Keratinocyte (primary cell): ENCODE data around the gene GIT2. TPM values are rescaled to one million over a fixed set of nuclear protein-coding genes. Genes with fewer than 3 reads are reported as not detected.

ENCODE experiments used
- DNase-seq: peaks from one replicate; pipeline ENCODE4 v3.0.0-alpha.2; 2011; ENCODE audit warnings: low read depth, missing footprints, low spot score
- FAIRE-seq: peaks from 2 replicates; lab custom pipeline; 2011; peaks lifted over from hg19 to GRCh38; lab: Jason Lieb, UNC
- H2AFZ ChIP-seq: 2 replicates; pipeline ENCODE4 v1.6.0; 2012; ENCODE audit warnings: low read length, control low read depth, inconsistent platforms; ENCODE audit not compliant: control insufficient read depth
- H3K27ac ChIP-seq: 2 replicates; pipeline ENCODE4 v1.5.1; 2011; ENCODE audit warnings: low read length; ENCODE audit not compliant: control insufficient read depth, insufficient read depth
- H3K27me3 ChIP-seq: 3 replicates; pipeline ENCODE4 v1.6.0; 2011; ENCODE audit warnings: low read length; ENCODE audit not compliant: control insufficient read depth, insufficient read depth; ENCODE audit errors: extremely low read depth
- H3K36me3 ChIP-seq, 2 experiments: 2 replicates in 1 of 2; 3 replicates in 1 of 2; pipeline ENCODE4 v1.5.1; 2011; ENCODE audit warnings: low read length in 2 of 2, mild to moderate bottlenecking in 1 of 2; ENCODE audit not compliant: control insufficient read depth in 2 of 2, insufficient read depth in 2 of 2; ENCODE audit errors: extremely low read depth in 1 of 2
- H3K4me1 ChIP-seq: 3 replicates; pipeline ENCODE4 v1.5.1; 2011; ENCODE audit warnings: low read length; ENCODE audit not compliant: control insufficient read depth, insufficient read depth; ENCODE audit errors: extremely low read depth
- H3K4me2 ChIP-seq: 3 replicates; pipeline ENCODE4 v1.6.0; 2011; ENCODE audit warnings: low read depth, low read length; ENCODE audit not compliant: control insufficient read depth, insufficient read depth; ENCODE audit errors: extremely low read depth
- H3K4me3 ChIP-seq, 3 experiments: fragments of 200-600 bp in 1 of 3; sonication (generic) in 1 of 3; 2 replicates in 2 of 3; 3 replicates in 1 of 3; pipeline ENCODE4 v1.5.1; 2011 to 2016; ENCODE audit warnings: low read length in 3 of 3, mild to moderate bottlenecking in 3 of 3, control low read depth in 2 of 3, inconsistent platforms in 1 of 3, low read depth in 1 of 3, mixed read lengths in 1 of 3, mixed run types in 1 of 3, moderate library complexity in 1 of 3; ENCODE audit not compliant: control insufficient read depth in 2 of 3, insufficient read depth in 2 of 3; ENCODE audit errors: extremely low read depth in 1 of 3
- H3K79me2 ChIP-seq: 2 replicates; pipeline ENCODE4 v1.6.0; 2012; ENCODE audit warnings: low read length; ENCODE audit not compliant: control insufficient read depth, insufficient read depth
- H3K9ac ChIP-seq: 3 replicates; pipeline ENCODE4 v1.6.0; 2011; ENCODE audit warnings: low read length; ENCODE audit not compliant: control insufficient read depth, insufficient read depth; ENCODE audit errors: extremely low read depth
- H3K9me1 ChIP-seq: 3 replicates; pipeline ENCODE4 v1.6.0; 2011; ENCODE audit warnings: low read length; ENCODE audit not compliant: control insufficient read depth, insufficient read depth; ENCODE audit errors: extremely low read depth
- H3K9me3 ChIP-seq: 2 replicates; pipeline ENCODE4 v1.5.1; 2012; ENCODE audit warnings: low read depth, low read length; ENCODE audit not compliant: control insufficient read depth
- H4K20me1 ChIP-seq: 3 replicates; pipeline ENCODE4 v1.6.0; 2011; ENCODE audit warnings: low read length; ENCODE audit not compliant: control insufficient read depth, insufficient read depth; ENCODE audit errors: extremely low read depth
- EZH2 ChIP-seq: IDR thresholded peaks from one replicate; pipeline ENCODE4 v1.6.1; 2012; ENCODE audit warnings: inconsistent platforms, mild to moderate bottlenecking, low read length, moderate library complexity
- dilution Hi-C: fragments of 300-500 bp; cut with MboI; formaldehyde crosslinking; loops from one replicate; pipeline ENCODE4 v1.7.0; 2020; ENCODE audit warnings: low sequenced_read_pairs; ENCODE audit not compliant: extremely low pct_ligation_motif_present
- polyA plus RNA-seq, 5 experiments: library from polyadenylated mRNA; depleted of rRNA in 3 of 5; stranded (reverse) in 3 of 5; stranded (forward) in 1 of 5; unstranded in 1 of 5; fragments of >200 nt; gene quantifications; 1 replicate in 1 of 5; 2 replicates in 3 of 5; 3 replicates in 1 of 5; pipeline versions ENCODE4 v1.2.1 to v1.2.3, GENCODE V29; 2011 to 2012; ENCODE audit warnings: missing spikeins in 2 of 5, low read depth in 1 of 5, low replicate concordance in 1 of 5
- TF ChIP-seq, protein P1 (sequence below), 3 experiments: IDR thresholded peaks in 1 of 3; conservative IDR thresholded peaks in 1 of 3; optimal IDR thresholded peaks in 1 of 3; 2 replicates in 2 of 3; 3 replicates in 1 of 3; pipeline versions ENCODE3 to v1.5.1; 2011; ENCODE audit warnings: low read length in 3 of 3, mild to moderate bottlenecking in 3 of 3, moderate library complexity in 2 of 3, control low read depth in 1 of 3, inconsistent platforms in 1 of 3; ENCODE audit not compliant: insufficient read depth in 2 of 3; ENCODE audit errors: extremely low read depth in 1 of 3

Gene GIT2
- polyA plus RNA-seq, 1 donor (not counting 4 experiments of a cell fraction or from before 2014, with no cell fraction given) = 25.9 TPM

DNA sequence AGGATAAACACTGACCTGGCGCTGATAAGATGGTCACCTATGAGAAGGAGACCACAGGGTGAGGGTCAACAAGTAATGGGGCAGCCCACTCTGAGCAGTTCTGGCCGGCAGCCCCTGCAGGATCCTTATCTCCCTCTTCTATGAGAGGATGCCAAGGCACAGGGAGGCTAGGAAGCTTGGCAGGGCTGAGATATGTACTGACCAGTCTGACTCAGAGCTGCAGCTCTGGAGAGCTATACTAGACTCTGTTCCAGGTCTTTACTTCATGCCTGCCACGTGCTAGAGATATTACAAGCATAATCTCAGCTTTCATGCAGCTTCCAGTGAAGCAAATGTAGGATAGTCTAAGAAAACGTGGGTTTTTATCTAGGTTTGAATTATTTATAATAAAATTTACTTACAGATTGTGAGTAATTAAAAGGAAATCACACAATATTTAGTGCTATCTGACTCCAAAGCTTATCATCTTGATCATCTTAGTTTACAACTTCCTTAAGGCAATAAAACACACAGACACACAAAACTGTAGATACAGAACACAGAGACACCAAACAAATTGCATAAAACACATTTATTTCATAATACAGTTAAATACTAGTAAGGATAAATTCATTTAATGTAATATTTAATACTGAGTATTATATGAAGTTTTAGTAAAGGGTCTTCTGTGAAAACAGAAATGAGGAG is 32.3 kb downstream of the GIT2 start:
- Histone ChIP-seq H3K4me3 (no peak overlapping the region), H4K20me1 (no peaks in the 10 kb centered on the region), H2AFZ (no peak overlapping the region), H3K9me3 (no peaks in the 10 kb centered on the region), H3K36me3 (peaks cover 11 to 31% of the 10 kb centered on the region in 2 experiments), H3K4me1 (no peaks in the 10 kb centered on the region), H3K27me3 (no peaks in the 10 kb centered on the region), H3K27ac (no peak overlapping the region), H3K4me2 (no peak overlapping the region), H3K9ac (no peak overlapping the region), H3K9me1 (no peaks in the 10 kb centered on the region), H3K79me2 (no peaks in the 10 kb centered on the region)
- DNase-seq = no peak
- dilution Hi-C loops = no loop called here
- no peak for FAIRE-seq
- TF ChIP-seq, protein P1, sequence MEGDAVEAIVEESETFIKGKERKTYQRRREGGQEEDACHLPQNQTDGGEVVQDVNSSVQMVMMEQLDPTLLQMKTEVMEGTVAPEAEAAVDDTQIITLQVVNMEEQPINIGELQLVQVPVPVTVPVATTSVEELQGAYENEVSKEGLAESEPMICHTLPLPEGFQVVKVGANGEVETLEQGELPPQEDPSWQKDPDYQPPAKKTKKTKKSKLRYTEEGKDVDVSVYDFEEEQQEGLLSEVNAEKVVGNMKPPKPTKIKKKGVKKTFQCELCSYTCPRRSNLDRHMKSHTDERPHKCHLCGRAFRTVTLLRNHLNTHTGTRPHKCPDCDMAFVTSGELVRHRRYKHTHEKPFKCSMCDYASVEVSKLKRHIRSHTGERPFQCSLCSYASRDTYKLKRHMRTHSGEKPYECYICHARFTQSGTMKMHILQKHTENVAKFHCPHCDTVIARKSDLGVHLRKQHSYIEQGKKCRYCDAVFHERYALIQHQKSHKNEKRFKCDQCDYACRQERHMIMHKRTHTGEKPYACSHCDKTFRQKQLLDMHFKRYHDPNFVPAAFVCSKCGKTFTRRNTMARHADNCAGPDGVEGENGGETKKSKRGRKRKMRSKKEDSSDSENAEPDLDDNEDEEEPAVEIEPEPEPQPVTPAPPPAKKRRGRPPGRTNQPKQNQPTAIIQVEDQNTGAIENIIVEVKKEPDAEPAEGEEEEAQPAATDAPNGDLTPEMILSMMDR (optimal IDR thresholded peaks at IDR 0.05 in 1 of 3, IDR thresholded peaks at IDR 0.05 in 1 of 3, conservative IDR thresholded peaks at IDR 0.05 in 1 of 3; ENCODE audit: extremely low read depth in 1 of 3, insufficient read depth in 2 of 3, low read length in 3 of 3) = no peak
- no peak for TF ChIP-seq EZH2

DNA sequence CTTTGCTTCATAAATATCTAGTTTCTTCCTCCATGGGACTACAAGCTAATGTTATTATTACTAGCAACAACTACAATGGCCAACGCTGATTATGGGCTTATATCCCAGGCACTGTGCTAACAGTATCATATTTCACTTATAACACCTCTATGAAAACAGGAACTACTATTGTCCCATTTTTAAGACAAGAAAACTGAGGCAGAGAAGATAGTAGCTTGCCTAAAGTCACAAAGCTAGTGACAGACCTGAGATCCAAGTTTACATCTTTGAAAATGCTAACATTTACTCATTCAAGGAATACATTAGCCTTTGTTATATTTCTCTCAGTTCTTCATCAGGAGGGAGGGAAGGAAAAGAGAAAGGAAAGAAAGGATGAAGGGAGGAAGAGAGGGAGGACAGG is 32.8 kb downstream of the GIT2 start:
- Histone ChIP-seq H3K4me2 (no peak overlapping the region), H3K79me2 (no peaks in the 10 kb centered on the region)

More for the DNA sequence above, 32.8 kb downstream of the GIT2 start:
- no peaks in the 10 kb centered on the region for H4K20me1 ChIP-seq
- H3K9me1 ChIP-seq = no peaks in the 10 kb centered on the region
- H3K36me3 ChIP-seq = peaks cover 11 to 31% of the 10 kb centered on the region in 2 experiments
- dilution Hi-C loops = no loop called here
- no peak overlapping the region for H2AFZ ChIP-seq
- FAIRE-seq = no peak
- H3K9ac ChIP-seq = no peak overlapping the region
- no peak for DNase-seq
- no peaks in the 10 kb centered on the region for H3K27me3 ChIP-seq
- no peak overlapping the region for H3K27ac ChIP-seq
- H3K4me3 ChIP-seq = no peak overlapping the region
- H3K4me1 ChIP-seq = no peaks in the 10 kb centered on the region
- no peaks in the 10 kb centered on the region for H3K9me3 ChIP-seq
- TF ChIP-seq, protein P1 (optimal IDR thresholded peaks at IDR 0.05 in 1 of 3, IDR thresholded peaks at IDR 0.05 in 1 of 3, conservative IDR thresholded peaks at IDR 0.05 in 1 of 3; ENCODE audit: extremely low read depth in 1 of 3, insufficient read depth in 2 of 3, low read length in 3 of 3) = no peak
- no peak for TF ChIP-seq EZH2
